B cell (primary cell): ENCODE results near the gene FAM229B.

Source experiments
- EZH2 ChIP-seq: IDR thresholded peaks from 2 replicates; pipeline ENCODE4 v1.6.1; 2012; ENCODE audit warnings: borderline replicate concordance, low read depth, mild to moderate bottlenecking, moderate library complexity, low read length; ENCODE audit not compliant: insufficient read depth, poor library complexity, severe bottlenecking
- TF ChIP-seq, protein P1 (sequence below): fragments of 200-600 bp; IDR thresholded peaks from one replicate; pipeline ENCODE4 v1.8.0; 2022; ENCODE audit warnings: antibody characterized with exemption, mild to moderate bottlenecking

DNA sequence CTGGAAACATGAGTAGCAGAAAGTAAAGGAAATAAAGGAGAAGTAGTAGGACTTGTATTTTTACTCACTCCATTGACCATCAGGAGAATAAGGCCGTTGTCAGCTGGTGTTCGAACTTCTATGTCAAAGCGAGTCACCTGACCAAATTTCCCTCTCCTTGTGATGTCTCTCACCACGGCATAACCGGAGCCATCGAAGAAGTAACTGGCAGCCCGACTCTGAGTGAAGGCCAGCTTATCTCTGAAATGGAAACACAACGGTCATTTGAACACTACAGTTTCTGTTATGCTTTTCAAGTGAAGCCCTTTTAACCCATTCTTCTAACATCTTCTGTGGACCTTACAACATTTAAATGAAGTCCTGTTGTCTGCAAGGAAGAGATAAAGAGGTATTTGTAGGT lies 51.7 kb downstream of the FAM229B start:
- TF ChIP-seq, protein P1, sequence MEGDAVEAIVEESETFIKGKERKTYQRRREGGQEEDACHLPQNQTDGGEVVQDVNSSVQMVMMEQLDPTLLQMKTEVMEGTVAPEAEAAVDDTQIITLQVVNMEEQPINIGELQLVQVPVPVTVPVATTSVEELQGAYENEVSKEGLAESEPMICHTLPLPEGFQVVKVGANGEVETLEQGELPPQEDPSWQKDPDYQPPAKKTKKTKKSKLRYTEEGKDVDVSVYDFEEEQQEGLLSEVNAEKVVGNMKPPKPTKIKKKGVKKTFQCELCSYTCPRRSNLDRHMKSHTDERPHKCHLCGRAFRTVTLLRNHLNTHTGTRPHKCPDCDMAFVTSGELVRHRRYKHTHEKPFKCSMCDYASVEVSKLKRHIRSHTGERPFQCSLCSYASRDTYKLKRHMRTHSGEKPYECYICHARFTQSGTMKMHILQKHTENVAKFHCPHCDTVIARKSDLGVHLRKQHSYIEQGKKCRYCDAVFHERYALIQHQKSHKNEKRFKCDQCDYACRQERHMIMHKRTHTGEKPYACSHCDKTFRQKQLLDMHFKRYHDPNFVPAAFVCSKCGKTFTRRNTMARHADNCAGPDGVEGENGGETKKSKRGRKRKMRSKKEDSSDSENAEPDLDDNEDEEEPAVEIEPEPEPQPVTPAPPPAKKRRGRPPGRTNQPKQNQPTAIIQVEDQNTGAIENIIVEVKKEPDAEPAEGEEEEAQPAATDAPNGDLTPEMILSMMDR = no peak
- no peak for TF ChIP-seq EZH2
